Measurements from ENCODE around the gene ABHD2.
A peak's percentile ranks its signal among the peaks of the same experiment; 100 is the strongest.
"Not testable (repeated sequence)": the region's sequence is repeated elsewhere in the genome, so short reads cannot be mapped to it uniquely, and the experiment has no call there.

ABHD2 gene

DNA sequence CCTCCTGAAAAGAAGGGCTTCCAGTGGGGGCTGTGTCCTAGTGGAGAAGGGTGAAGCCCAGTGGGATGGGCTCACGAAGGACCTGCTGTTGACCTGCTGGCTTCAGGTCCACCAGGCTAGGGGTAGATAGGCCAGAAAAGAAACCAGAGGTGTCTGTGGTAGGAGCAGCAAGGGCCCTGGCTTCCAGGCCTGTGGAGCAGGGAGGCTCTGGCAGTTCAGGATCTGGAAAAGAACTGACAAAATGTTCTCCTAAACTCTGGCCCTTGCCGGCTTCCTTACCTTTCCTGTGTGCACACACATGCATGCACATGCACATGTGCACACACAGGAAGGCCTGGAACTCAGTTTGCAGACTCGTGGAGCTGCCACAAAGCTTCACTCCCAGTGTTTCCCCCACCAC lies 49.7 kb downstream of the ABHD2 start:
- TF ChIP-seq, protein P1, sequence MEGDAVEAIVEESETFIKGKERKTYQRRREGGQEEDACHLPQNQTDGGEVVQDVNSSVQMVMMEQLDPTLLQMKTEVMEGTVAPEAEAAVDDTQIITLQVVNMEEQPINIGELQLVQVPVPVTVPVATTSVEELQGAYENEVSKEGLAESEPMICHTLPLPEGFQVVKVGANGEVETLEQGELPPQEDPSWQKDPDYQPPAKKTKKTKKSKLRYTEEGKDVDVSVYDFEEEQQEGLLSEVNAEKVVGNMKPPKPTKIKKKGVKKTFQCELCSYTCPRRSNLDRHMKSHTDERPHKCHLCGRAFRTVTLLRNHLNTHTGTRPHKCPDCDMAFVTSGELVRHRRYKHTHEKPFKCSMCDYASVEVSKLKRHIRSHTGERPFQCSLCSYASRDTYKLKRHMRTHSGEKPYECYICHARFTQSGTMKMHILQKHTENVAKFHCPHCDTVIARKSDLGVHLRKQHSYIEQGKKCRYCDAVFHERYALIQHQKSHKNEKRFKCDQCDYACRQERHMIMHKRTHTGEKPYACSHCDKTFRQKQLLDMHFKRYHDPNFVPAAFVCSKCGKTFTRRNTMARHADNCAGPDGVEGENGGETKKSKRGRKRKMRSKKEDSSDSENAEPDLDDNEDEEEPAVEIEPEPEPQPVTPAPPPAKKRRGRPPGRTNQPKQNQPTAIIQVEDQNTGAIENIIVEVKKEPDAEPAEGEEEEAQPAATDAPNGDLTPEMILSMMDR (IDR thresholded peaks at IDR 0.05; ENCODE audit: insufficient read depth, low read depth, low read length, missing control alignments) = no peak
- H3K4me3 ChIP-seq (ENCODE audit: low read length) = no peak overlapping the region
- no peak for DNase-seq (ENCODE audit: low read depth)

DNA sequence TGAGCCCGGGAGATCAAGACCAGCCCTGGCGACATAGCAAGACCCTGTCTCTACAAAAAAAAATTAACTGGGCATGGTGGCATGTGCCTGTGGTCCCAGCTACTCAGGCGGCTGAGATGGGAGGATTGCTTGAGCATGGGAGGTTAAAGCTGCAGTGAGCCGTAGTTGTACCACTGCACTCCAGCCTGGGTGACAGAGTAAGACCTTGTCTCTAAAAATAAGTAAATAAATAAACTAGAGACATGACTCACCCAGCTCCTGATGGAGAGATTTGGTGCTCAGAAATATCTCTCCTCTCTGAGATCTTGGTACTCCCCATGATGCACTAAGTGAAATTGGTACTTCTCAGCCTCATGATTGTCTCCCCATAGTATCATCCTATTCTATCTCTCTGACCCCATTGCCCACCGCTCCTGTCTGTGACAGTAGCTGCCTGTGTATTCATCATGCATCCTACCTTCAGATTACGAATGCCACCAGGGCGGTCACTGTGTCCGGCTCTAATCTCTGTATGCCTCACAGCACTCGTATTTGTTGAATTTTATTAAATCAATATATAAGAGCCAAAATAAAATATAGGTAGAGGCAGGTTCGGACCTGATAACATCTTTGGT lies 50.9 kb downstream of the ABHD2 start:
- no peak for DNase-seq (ENCODE audit: low read depth)
- TF ChIP-seq, protein P1 (IDR thresholded peaks at IDR 0.05; ENCODE audit: insufficient read depth, low read depth, low read length, missing control alignments) = no peak
- H3K4me3 ChIP-seq (ENCODE audit: low read length) = no peak overlapping the region

DNA sequence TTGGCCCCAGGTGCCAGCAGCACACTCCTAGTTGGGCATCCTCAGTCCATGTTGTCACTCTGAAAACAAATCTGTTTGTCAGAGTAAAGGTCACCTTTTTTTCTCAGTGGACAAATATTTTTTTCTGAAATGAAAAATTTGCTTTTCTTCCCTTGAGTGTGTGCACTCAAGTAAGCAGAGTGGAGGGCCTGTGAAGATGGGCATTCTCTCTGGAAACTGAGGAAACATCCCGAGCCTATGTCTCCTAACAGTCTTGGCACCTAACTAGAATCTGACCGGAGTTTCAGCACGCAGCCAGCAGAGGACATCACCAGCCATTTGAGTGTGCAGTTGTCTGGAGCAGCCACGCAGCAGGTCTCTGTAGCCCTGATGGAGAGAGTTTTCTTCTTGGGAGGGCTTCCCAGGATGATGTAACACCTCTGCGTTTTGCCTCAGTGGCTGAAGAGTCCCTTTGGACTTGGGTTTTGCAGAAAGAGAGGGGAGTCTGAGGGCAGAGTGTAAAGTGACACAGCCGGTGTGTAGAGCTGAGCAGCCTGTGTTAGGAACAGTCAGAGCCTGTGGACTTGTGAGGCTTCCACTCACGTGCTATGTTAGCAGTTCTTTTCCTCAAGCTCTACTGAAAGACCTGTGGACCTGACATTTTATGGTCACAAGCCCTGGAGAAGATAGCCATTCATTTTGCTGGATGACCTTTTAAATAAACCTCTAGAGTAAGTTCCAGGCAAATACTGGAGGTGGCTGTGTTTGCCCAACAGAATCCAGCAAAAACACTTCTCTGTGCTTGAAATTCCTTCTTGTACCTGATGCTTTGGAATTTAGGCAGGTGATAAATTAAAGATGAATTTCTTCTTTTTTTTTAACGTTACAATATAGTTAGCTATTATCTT lies 51.6 kb downstream of the ABHD2 start:
- no peak overlapping the region for H3K4me3 ChIP-seq (ENCODE audit: low read length)
- DNase-seq (ENCODE audit: low read depth) = no peak
- TF ChIP-seq, protein P1 (IDR thresholded peaks at IDR 0.05; ENCODE audit: insufficient read depth, low read depth, low read length, missing control alignments) = peak; percentile 2

DNA sequence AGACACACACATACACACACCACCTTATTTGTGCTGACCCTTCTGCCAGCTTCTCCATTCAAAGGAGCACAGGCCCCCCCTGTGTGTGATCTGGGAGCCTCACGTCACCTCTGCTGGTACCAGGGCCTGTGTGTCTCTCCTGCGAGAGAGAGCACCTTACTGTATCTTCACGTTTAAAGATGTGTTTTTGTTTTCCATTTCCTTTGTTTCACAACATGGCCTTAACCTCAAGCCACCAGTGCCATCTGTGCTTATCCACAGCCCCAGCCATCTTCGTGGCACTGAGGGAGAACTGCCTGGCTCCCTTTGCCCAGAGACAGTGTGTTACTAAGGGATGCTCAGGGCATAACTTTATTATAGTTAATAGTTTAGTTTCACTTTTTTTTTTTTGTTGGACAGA lies 52.3 kb downstream of the ABHD2 start:
- no peak overlapping the region for H3K4me3 ChIP-seq (ENCODE audit: low read length)
- DNase-seq (ENCODE audit: low read depth) = no peak
- TF ChIP-seq, protein P1 (IDR thresholded peaks at IDR 0.05; ENCODE audit: insufficient read depth, low read depth, low read length, missing control alignments) = no peak

DNA sequence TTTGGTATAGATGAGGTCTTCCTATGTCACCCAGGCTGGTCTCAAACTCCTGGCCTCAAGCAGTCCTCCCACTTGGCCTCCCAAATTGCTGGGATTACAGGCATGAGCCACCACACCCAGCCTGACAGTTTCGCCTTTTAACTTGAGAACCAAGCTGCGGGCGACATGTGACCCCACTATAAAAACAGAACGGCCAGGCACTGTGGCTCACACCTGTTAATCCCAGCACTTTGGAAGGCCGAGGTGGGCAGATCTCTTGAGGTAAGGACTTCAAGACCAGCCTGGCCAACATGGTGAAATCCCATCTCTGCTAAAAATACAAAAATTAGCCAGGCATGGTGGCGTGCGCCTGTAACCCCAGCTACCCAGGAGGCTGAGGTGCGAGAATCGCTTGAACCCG lies 52.9 kb downstream of the ABHD2 start:
- not testable (repeated sequence) for DNase-seq (ENCODE audit: low read depth); H3K4me3 ChIP-seq (ENCODE audit: low read length)

DNA sequence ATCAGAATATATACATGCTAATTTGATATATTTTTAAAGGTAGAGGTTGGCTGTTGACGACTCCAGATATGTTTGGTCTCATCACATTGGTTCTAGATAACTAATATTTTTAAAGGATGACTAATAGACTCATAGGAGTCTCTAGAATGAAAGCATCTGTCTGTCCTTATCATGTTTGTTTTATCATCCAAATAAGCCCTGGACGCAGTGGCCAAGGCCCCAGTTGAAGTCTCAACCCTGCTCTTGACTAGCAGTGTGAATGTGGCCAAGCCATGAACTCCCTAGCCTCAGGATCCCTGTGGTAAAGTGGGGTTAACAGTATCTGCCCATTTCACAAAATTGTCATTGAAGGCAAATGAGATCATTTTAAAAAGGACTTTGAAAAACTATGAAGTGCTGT lies 53.6 kb downstream of the ABHD2 start:
- DNase-seq (ENCODE audit: low read depth) = no peak
- TF ChIP-seq, protein P1 (IDR thresholded peaks at IDR 0.05; ENCODE audit: insufficient read depth, low read depth, low read length, missing control alignments) = no peak

DNA sequence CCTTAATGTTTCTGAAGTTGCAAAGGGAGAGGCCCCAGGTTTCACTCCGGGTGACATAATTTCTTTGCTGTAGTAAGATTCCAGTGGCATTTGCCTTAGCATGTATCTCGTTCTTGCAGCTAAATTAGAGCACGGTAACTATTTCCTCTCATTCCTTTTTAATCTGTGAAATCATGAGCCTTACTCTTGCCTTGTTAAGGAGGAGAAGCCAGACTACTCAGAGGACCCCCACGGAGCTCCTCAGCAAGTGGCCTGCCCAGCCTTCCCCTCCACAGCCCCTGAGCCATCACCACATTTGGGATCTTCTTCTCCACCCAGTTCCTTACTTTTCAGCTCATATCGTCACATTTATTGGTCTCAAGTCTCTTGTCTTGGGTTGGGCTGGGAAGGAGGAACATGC lies 54.2 kb downstream of the ABHD2 start:
- no peak overlapping the region for H3K4me3 ChIP-seq (ENCODE audit: low read length)
- TF ChIP-seq, protein P1 (IDR thresholded peaks at IDR 0.05; ENCODE audit: insufficient read depth, low read depth, low read length, missing control alignments) = no peak
- no peak for DNase-seq (ENCODE audit: low read depth)

More for the DNA sequence above, 53.6 kb downstream of the ABHD2 start:
- no peak overlapping the region for H3K4me3 ChIP-seq (ENCODE audit: low read length)
